HG03045 (cell line): ENCODE results near the gene TMC8.
"Not testable (repeated sequence)": the region's sequence is repeated elsewhere in the genome, so short reads cannot be mapped to it uniquely, and the experiment has no call there.

Experiments used
- ATAC-seq: cut with Tn5 transposase; IDR thresholded peaks from one replicate; pipeline ENCODE4 v1.9.1; 2021; ENCODE audit warnings: mild to moderate bottlenecking, moderate library complexity; ENCODE audit not compliant: unreplicated experiment

TMC8 gene

DNA sequence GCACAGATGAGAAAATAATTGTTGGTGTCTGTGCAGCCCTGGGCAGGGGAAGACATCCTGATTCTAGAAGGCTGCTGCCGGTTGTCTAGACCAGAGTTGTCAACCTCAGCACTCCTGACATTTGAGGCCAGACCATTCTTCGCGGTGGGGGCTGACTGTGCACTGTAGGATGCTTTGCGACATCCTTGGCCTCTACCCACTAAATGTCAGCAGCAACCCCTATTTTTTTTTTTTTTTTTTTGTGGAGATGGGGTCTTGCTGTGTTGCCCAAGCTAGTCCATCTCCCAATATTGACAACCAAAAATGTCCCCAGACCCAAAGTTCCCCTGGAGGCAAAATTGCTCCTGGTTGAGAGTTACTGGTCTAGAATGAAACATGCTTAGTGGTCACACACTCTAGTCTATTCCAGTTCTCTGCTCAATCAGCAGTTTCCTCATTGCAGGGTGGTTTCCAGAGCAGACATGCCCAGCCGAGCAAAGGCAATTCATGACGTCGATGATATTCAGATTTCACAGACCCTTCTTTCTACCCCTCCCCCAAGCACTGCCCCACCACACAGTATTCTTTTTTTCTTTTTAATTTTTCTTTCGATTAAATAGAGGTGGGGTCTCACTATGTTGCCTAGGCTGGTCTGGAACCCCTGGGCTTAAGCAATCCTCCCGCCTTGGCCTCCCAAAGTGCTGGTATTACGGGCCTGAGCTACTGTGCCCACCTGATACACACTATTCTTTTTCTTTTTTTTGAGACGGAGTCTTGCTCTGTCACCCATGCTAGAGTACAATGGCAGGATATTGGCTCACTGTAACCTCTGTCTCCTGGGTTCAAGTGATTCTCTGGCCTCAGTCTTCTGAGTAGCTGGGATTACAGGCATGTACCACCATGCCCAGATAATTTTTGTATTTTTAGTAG lies 24.6 kb downstream of the TMC8 start:
- ATAC-seq = peak; percentile 41

DNA sequence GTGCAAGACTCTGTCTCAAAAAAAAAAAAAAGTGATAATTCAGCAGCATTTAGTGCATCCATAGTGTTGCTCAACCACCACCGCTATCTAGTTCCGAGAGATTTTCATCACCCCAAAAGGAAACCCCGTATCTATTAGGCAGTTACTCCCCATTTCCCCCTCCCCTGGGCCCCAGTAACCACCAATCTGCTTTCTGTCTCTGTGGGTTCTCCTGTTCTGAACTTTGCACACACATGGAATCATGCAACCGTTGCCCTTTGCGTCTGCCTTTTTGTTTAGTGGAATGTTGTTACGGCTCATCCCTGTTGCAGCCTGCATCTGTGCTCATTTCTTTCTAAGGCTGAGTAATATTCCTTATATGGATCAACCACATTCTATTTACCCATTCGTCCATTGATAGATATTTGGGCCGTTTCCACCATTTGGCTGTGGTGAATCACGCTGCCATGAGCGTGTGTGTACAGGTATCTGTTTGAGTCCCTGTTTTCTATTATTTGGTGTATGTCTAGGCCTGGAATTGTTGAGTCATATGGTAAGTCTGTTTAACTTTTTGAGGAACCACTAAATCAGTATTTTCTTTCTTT lies 29.1 kb downstream of the TMC8 start:
- no peak for ATAC-seq

DNA sequence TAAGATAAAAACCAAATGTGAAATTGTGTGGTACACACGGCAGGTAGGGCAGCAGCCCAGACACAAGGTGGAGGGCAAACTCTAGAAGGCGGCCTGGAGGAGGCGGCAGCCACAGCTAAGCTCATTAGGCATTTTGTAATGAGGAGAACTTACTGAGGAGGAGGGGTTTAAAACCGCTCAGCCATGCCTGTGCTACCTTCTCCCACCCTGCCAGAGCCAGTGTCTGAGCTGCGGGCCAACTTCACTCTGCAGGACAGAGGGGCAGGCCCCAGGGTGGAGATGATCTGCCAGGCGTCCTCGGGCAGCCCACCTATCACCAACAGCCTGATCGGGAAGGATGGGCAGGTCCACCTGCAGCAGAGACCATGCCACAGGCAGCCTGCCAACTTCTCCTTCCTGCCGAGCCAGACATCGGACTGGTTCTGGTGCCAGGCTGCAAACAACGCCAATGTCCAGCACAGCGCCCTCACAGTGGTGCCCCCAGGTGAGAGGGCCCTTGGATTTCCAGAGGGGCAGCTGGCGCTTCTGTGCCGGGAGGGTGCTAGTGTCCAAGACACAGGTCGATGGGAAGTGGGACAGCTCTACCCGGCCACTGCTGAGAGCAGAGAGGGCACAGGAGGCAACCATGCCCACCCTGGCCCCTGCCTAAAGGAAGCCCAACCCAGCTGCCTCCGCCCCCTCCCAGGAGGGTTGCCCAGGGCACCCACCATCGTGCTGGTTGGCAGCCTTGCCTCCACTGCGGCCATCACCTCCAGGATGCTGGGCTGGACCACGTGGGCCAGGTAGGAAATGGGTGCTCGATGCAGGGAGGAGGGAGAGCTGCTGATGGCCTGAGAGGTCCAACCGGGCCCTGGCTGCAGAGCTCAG lies 33.5 kb downstream of the TMC8 start:
- ATAC-seq = no peak

DNA sequence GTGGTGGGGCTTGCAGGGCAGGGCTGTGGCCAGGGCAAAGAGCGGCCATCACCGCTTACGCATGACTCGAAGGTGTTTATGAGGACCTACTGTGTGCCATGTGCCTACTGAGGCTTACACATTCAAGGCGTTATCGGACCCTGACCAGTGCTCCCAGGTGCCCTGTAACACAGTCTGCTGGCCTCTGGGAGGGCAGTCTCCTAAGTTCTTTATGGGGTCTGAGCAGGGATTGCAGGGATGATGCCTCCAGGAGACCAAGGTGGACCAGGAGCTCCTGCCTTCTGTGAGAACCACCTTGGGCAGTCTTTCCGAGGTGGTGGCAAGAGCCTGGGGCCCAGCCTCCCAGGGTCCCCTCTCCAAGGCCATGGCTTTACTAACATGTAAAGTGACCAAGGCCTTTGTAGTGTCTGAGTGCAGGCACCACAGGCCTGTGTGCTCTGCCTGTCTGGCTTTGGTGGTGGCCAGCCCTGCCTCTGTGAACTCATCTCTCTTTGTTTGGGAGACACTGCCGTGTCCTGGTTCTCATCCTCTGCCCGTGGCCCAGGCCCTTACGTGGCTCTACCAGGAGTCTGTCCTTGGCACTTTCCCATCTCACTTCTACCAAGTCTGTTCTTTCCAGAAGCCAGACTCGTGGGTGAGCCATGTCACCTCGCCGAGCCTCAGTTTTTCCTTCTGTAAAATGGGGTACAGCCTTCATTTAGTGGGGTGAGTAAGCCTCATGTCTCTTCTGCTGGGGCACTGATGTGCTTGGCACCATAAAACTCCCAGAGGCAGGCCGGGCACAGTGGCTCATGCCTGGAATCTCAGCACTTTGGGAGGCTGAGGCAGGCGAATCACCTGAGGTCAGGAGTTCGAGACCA lies 34.4 kb downstream of the TMC8 start:
- no peak for ATAC-seq

DNA sequence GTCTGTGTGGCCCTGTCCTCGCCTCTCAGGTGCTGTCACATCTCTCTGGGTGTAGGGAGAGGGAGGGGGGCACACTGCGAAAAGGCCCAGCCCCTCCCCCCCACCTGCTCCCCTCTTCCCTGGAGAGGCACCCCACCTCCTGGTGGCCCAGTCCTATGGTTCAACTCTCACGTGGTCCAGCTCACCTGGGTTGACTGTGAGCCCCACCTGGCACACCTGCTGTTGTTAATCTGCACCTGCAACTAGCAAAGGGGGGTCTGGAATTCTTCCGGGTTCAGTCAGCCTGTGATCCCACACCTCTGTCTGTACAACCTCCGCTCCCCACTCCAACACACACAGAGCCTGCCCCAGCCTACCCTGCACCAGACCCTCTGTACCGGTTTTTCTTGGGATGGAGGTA lies 35.8 kb downstream of the TMC8 start:
- ATAC-seq = no peak

DNA sequence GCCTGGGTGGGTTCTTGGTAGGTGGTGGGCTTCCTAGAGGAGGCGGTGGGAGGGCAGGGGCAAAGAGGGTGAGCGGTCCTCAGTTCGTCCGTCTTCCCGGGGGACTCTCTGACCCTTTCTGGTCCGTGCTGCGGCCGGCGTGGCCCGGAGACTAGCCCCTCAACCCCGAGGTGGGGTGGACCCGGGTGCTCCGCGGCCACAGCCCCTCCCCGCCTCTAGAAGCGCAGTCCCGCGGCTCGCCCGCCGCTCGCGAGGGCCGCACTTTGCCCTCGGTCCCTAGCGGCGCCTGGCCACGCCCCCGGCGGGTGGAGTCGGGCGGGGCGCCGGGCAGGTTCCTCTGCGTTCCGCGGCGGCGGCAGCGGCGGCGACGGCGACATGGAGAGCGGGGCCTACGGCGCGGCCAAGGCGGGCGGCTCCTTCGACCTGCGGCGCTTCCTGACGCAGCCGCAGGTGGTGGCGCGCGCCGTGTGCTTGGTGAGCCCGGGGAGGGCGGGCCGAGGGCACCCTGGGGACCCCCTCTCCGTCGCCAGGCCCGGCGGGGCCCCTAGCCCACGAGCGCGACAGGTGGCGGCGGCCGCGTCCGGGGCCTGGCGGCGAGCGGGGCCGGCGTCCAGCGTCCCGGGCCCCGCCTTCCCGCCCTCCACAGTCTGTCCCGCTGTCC lies 37.8 kb downstream of the TMC8 start, which contains the start of gene SYNGR2:
Gene SYNGR2 (plus strand): TSS at position 340 of the 661 bp plus-strand sequence. CDS start 36 bp downstream, at position 376.
- peak; percentile 43 for ATAC-seq

DNA sequence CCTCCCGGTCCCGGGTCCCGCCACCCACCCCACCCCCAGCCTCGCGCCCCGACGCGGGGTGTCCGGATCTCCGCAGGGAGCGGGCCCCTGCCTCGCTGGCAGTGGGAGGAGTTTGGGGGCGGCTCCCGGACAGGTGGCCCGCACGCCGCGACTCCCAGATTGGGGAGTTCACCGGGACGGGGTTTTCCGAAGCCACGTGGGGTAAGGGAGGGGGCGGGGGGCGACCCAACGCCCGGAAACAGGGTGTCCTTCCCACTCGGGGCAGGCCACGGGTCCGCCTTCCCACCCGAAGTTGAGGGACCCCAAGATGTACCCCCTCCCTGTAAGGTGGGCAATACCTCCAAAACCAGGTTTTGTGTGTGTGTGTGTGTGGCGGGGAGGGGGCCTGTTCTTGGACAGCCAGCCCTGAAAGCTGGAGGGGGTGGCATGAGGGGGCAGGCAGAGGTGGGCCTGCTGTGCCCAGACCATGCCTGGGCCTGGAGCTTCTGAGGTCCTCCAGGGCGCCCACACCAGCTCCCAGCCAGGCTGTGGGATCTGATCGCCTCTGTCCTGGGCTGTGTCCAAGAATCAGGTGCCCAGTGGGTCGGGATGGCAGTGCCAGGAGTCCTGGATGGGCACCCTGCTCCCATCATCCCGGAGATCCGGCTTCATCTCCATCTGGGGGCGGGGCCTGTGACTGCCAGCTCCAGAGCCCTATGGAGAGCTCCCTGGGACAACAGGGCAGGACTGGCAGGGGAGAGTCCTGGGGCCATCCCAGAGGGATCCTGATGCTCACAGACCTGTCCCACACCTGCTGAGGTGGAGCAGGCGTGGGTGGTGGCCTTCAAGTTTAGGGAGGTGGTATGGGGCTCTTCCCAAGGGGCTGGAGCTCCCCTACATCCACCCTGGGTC lies 38.6 kb downstream of the TMC8 start:
- peak; percentile 23 for ATAC-seq

DNA sequence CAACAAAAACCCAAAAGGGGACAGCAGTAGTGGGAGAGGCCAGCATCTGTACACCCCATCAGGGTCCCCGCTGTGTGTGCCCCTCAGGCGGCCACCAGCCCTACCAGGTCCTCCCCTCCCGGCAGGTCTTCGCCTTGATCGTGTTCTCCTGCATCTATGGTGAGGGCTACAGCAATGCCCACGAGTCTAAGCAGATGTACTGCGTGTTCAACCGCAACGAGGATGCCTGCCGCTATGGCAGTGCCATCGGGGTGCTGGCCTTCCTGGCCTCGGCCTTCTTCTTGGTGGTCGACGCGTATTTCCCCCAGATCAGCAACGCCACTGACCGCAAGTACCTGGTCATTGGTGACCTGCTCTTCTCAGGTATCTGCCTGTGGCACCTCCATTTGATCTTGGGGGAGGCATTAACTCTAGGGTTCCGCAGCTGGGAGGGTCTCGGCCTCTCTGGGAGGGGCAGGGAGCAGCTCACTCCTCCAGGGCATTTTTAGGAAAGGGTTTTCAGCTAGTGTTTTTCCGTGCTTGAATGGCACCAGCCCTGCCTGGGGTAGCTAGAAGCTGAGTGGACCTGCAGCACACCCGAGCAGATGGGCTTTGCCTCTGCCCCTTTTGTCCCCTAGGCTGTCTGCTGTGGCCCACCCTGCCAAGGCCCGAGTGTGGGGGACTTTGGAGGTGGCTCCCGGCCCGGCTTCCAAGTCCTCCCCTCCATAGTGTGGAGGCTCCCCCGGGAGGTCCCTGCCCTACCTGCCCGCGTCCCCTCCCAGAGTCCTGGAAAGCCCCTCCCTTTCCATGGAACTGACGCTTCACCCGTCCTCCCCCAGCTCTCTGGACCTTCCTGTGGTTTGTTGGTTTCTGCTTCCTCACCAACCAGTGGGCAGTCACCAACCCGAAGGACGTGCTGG lies 40.4 kb downstream of the TMC8 start:
- ATAC-seq = no peak

DNA sequence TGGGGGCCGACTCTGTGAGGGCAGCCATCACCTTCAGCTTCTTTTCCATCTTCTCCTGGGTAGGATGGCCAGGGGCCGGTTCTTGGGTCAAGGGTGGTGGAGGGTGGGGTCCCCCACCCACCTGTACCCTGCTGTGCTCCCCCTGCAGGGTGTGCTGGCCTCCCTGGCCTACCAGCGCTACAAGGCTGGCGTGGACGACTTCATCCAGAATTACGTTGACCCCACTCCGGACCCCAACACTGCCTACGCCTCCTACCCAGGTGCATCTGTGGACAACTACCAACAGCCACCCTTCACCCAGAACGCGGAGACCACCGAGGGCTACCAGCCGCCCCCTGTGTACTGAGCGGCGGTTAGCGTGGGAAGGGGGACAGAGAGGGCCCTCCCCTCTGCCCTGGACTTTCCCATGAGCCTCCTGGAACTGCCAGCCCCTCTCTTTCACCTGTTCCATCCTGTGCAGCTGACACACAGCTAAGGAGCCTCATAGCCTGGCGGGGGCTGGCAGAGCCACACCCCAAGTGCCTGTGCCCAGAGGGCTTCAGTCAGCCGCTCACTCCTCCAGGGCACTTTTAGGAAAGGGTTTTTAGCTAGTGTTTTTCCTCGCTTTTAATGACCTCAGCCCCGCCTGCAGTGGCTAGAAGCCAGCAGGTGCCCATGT lies 41.1 kb downstream of the TMC8 start:
- not testable (repeated sequence) for ATAC-seq

DNA sequence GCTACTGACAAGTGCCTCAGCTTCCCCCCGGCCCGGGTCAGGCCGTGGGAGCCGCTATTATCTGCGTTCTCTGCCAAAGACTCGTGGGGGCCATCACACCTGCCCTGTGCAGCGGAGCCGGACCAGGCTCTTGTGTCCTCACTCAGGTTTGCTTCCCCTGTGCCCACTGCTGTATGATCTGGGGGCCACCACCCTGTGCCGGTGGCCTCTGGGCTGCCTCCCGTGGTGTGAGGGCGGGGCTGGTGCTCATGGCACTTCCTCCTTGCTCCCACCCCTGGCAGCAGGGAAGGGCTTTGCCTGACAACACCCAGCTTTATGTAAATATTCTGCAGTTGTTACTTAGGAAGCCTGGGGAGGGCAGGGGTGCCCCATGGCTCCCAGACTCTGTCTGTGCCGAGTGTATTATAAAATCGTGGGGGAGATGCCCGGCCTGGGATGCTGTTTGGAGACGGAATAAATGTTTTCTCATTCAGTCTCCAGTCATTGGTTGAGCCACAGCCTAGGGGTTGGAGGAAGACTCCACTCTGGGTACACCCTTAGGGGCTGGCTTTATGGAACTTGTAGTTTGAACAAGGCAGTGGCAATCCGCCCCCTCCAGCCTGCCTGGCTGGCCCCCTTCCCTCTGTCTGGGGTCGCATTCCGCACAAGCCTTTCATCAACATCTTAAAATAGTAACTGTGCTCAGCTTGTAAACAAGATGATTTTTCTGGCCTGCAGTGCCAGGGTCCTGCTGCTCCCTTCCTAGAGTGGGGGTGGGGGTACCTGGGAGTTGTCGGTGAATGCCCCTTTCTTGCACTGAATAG lies 41.9 kb downstream of the TMC8 start:
- no peak for ATAC-seq

DNA sequence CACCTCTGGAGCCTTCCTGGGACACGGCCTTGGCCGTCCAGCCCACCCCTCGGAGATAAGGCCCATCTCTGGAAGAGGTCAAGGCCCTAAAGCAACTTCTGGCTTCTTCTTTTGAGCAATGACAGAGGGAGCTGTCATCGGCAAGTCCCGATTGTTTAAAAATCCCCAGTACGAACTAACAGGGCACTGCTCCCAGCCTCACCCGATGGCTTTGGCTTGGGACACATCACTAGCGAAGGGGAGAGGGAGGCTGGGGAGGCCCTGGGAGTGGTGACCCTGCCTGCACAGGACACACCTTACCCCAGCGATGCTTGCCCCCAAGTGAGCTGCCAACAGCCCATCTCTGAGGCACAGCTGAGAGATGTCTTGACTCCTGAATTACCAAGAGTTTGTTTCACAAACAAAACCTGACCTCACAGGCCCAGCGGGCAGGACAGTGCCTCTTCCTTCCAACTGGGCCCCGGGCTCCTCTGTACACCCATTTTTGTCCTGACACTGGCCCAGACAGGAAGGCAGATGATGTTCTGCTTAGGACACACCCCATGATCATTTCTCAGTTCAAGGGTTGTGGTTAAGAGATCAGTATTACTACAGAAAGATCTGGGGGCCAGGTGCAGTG lies 42.6 kb downstream of the TMC8 start:
- ATAC-seq = no peak

DNA sequence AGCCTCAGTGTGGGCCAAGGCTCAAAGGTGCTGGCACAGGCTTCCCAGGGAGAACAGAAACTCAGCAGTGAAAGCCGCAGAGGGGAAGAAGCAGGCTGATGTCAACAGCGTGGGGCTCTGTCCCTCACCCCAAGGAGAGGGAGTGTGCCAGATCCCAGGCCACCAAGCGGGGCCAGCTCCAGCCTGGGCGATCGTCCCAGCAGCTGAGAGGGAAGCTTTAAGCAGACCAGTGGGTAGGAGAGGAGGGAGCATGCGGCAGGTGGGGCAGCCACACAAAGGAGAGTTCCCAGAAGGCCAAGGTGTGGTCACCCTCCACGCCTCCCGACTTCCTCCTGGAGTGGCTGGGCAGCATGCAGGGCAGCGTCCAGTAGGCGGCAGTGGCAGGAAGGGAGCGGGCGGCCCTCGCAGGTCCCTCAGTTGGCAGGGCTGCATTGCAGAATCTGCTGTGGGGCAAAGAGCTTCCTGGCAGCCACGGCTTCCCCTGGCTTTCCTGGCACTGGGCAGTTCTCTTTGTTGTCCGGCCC lies 43.8 kb downstream of the TMC8 start:
- no peak for ATAC-seq

DNA sequence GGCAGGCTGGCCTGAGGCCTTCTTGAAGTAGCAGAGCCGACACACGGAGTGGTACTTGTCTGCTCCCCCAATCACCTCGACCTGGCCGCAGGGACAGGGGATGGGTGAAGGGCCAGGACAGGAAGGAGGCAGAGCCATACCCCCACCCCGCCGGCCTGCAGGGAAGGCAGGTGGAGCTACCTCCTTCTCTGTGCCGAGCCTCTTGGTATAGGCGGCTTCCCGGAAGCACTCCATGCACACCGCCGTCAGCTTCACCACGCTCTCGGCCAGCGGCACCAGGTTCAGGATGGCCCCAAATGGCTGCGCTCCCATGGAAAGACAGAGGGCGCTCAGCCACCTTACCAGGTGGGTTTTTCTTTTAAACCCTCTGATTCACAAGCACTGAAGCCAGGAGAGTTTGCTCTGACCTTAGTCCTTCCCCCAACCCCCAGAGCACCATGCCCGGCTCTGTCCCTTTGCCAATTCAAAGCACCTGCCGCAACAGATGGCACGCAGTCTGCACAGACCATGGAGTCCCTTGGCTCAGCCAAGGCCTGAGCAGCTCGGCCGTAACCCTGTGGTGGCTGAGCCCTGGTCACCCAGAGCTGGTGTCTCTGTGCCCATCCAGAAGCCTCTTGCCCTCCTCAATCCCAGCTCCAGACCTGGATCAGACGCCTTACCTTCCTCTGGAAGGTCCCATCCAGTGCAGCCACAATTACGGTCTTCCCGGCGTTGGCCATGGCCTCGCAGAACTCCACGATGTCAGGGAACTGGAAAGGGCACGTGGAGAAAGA lies 44.5 kb downstream of the TMC8 start:
- no peak for ATAC-seq

DNA sequence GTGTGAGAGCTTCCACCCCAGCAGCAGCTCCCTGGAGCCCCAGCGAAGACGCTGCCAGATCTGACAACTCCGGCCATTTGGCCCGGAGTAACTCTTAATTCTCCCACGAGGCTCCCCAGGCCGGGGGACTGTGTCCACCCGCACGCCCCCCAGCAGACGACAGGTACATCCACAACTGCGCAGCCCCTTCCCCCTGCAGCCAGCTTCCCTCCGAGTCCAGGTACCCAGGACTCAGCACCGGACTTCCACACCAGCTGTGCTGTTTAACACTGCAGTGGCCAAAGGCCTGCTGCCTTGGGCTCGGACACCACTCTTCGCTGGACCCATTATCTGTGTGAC lies 45.0 kb downstream of the TMC8 start:
- no peak for ATAC-seq

DNA sequence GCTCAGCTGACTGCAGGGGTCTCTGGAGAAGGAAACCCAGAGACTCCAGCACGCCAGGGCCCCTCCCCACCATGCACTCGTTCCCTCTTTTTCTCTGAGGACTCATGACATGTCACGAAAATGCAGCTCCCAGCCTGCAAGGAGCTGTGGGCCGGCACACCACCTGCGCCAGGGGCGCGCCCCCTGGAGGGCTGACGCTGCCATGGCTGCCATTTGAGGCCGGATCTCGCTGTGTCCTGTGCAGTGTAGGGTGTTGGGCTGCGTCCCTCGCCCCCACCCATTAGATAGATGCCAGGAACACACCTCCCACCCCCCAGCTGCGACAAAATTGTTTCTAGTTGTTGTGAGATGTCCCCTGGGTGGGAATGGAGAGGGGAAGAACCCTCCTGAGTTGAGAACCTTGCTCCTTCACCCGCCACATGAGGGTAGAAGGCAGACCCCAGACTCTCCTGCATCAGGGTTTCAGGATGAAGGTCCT lies 46.0 kb downstream of the TMC8 start:
- no peak for ATAC-seq
